Caco-2 (cell line): Measurements from ENCODE around the gene BANP. TPM values are rescaled to one million over a fixed set of nuclear protein-coding genes. Genes with fewer than 3 reads are reported as not detected.

Experiments used
- BruUV-seq: library from RNA; stranded (reverse); fragments of 400-500 nt; replicated peaks from 2 replicates; lab custom pipeline; 2021; lab: Mats Ljungman, UMichigan
- CTCF ChIA-PET: fragments of 300-600 bp; sonication (Branson Sonifier 250); formaldehyde crosslinking; loops from one replicate; lab custom pipeline; 2022; ENCODE audit warnings: antibody characterized with exemption; lab: Charles Lee
- POLR2A ChIA-PET: fragments of 300-600 bp; sonication (Branson Sonifier 250); formaldehyde crosslinking; loops from one replicate; lab custom pipeline; 2022; ENCODE audit warnings: antibody characterized with exemption; lab: Charles Lee
- DNase-seq, 2 experiments: peaks; one replicate each; pipeline versions ENCODE4 v3.0.0 to v3.0.0-alpha.2; 2020 to 2022
- H3K27me3 ChIP-seq: replicated peaks from 2 replicates; pipeline ENCODE4 v1.6.0; 2011; ENCODE audit warnings: low read length; ENCODE audit not compliant: control insufficient read depth, insufficient read depth
- H3K36me3 ChIP-seq: 2 replicates; pipeline ENCODE4 v1.5.1; 2011; ENCODE audit warnings: low read length; ENCODE audit not compliant: control insufficient read depth, insufficient read depth
- H3K4me1 ChIP-seq: fragments of 250-450 bp; sonication (Bioruptor Pico); 2 replicates; pipeline ENCODE4 v1.5.1; 2020; ENCODE audit warnings: mild to moderate bottlenecking
- H3K4me3 ChIP-seq: 2 replicates; pipeline ENCODE4 v1.5.1; 2011; ENCODE audit warnings: low read depth, mild to moderate bottlenecking, control low read depth, low read length
- H3K9me3 ChIP-seq: fragments of 250-450 bp; sonication (Bioruptor Pico); 2 replicates; pipeline ENCODE4 v1.5.1; 2020; ENCODE audit warnings: mild to moderate bottlenecking, moderate library complexity
- H3K27ac Mint-ChIP-seq: one replicate; pipeline ENCODE4 v1.8.0; 2022; ENCODE audit warnings: mixed read lengths; ENCODE audit not compliant: unreplicated experiment
- H3K27me3 Mint-ChIP-seq: one replicate; pipeline ENCODE4 v1.8.0; 2022; ENCODE audit warnings: mixed read lengths; ENCODE audit not compliant: insufficient read depth, unreplicated experiment
- H3K36me3 Mint-ChIP-seq: one replicate; pipeline ENCODE4 v1.8.0; 2022; ENCODE audit warnings: mild to moderate bottlenecking, mixed read lengths; ENCODE audit not compliant: insufficient read depth, unreplicated experiment
- H3K4me1 Mint-ChIP-seq: one replicate; pipeline ENCODE4 v1.8.0; 2022; ENCODE audit warnings: low read depth, mixed read lengths; ENCODE audit not compliant: unreplicated experiment
- H3K4me3 Mint-ChIP-seq: one replicate; pipeline ENCODE4 v1.8.0; 2022; ENCODE audit warnings: mild to moderate bottlenecking, moderate library complexity, mixed read lengths; ENCODE audit not compliant: unreplicated experiment
- H3K9me3 Mint-ChIP-seq: one replicate; pipeline ENCODE4 v1.8.0; 2022; ENCODE audit warnings: mixed read lengths; ENCODE audit not compliant: unreplicated experiment
- CTCF ChIP-seq, 2 experiments: fragments of 200-600 bp in 1 of 2; IDR thresholded peaks; 1 replicate in 1 of 2; 2 replicates in 1 of 2; pipeline versions ENCODE4 v1.5.1 to v1.8.0; 2011 to 2022; ENCODE audit warnings: antibody characterized with exemption in 1 of 2, control low read depth in 1 of 2, inconsistent platforms in 1 of 2, low read depth in 1 of 2, low read length in 1 of 2, mild to moderate bottlenecking in 1 of 2, moderate library complexity in 1 of 2; ENCODE audit not compliant: insufficient read depth in 1 of 2, severe bottlenecking in 1 of 2, unreplicated experiment in 1 of 2
- intact Hi-C: fragments of 100-400 bp; cut with micrococcal nuclease; formaldehyde crosslinking; loops from one replicate; pipeline ENCODE4 v1.10.0; 2022; ENCODE audit not compliant: unreplicated experiment
- total RNA-seq: library from RNA; stranded (reverse); gene quantifications from 2 replicates; pipeline ENCODE4 v1.2.3, GENCODE V29; 2022

The BANP gene
- total RNA-seq, 1 experiment from 2014 or later, result 44.4 TPM

- peak overlapping the region; percentile 30 for H3K4me3 Mint-ChIP-seq
- peaks cover 2% of the 10 kb centered on the region for H3K27me3 Mint-ChIP-seq
- peaks cover 49% of the 10 kb centered on the region for H3K4me1 ChIP-seq
- no peaks in the 10 kb centered on the region for H3K36me3 ChIP-seq
- ChIA-PET CTCF (no interaction called here), POLR2A (no interaction called here)
- intact Hi-C loops, result loop anchor here (5.0 kb wide), 1 partner anchor 96 kb away; no protein-coding TSS in a partner anchor
- peaks cover 39% of the 10 kb centered on the region for H3K4me1 Mint-ChIP-seq
- H3K9me3 ChIP-seq, result no peaks in the 10 kb centered on the region
- no peak for TF ChIP-seq CTCF (IDR thresholded peaks at IDR 0.05; ENCODE audit: insufficient read depth in 1 of 2, low read depth in 1 of 2, low read length in 1 of 2, severe bottlenecking in 1 of 2, unreplicated experiment in 1 of 2)
- no peaks in the 10 kb centered on the region for H3K9me3 Mint-ChIP-seq
- H3K36me3 Mint-ChIP-seq, result peaks cover 36% of the 10 kb centered on the region
- no TSS peak for BruUV-seq
- peak overlapping the region; percentile 100 for H3K27ac Mint-ChIP-seq
- H3K27me3 ChIP-seq, result no peaks in the 10 kb centered on the region
- DNase-seq, result no peak
- no peak overlapping the region for H3K4me3 ChIP-seq
Observed at GRCh38 chr16:87948119-87948545, 3.1 kb upstream of the BANP start.

GRCh38 chr16:87948735-87949070 lies 2.5 kb upstream of the BANP start:
- Histone ChIP-seq H3K4me3 (no peak overlapping the region), H3K36me3 (no peaks in the 10 kb centered on the region; the same call in 1 of the 2 replicates), H3K9me3 (no peaks in the 10 kb centered on the region), H3K27me3 (no peaks in the 10 kb centered on the region), H3K4me1 (peaks cover 49% of the 10 kb centered on the region)
- Mint-ChIP-seq H3K27me3 (peaks cover 2% of the 10 kb centered on the region), H3K36me3 (peaks cover 36% of the 10 kb centered on the region), H3K4me1 (peaks cover 45% of the 10 kb centered on the region), H3K4me3 (peak overlapping the region; percentile 93), H3K27ac (peak overlapping the region; percentile 100), H3K9me3 (no peaks in the 10 kb centered on the region)
- TF ChIP-seq CTCF (IDR thresholded peaks at IDR 0.05; ENCODE audit: insufficient read depth in 1 of 2, low read depth in 1 of 2, low read length in 1 of 2, severe bottlenecking in 1 of 2, unreplicated experiment in 1 of 2), result no peak
- intact Hi-C loops, result loop anchor here (5.0 kb wide), 1 partner anchor 96 kb away; no protein-coding TSS in a partner anchor
- BruUV-seq, result no TSS peak
- ChIA-PET POLR2A (interaction anchor here (0.7 kb wide), 1 partner anchor 76 kb away, joined by 6 read pairs; no protein-coding TSS in a partner anchor), CTCF (no interaction called here)
- no peak for DNase-seq

- Histone ChIP-seq H3K9me3 (no peaks in the 10 kb centered on the region), H3K4me1 (peaks cover 49% of the 10 kb centered on the region), H3K36me3 (no peaks in the 10 kb centered on the region; the same call in 1 of the 2 replicates), H3K27me3 (no peaks in the 10 kb centered on the region), H3K4me3 (peak overlapping the region; percentile 39)
- CTCF ChIA-PET, result interaction anchor here (0.6 to 1.2 kb wide), 3 partner anchors 18 to 78 kb away, joined by 3 to 5 read pairs (median 4); no protein-coding TSS in a partner anchor
- H3K9me3 Mint-ChIP-seq, result no peaks in the 10 kb centered on the region
- peaks cover 49% of the 10 kb centered on the region for H3K4me1 Mint-ChIP-seq
- peaks cover 2% of the 10 kb centered on the region for H3K27me3 Mint-ChIP-seq
- peak overlapping the region; percentile 100 for H3K27ac Mint-ChIP-seq
- intact Hi-C loops, result loop anchor here (5.0 kb wide), 1 partner anchor 97 kb away; no protein-coding TSS in a partner anchor
- POLR2A ChIA-PET, result interaction anchor here (0.6 to 0.7 kb wide), 2 partner anchors 77 to 172 kb away, joined by 6 to 8 read pairs; no protein-coding TSS in a partner anchor
- H3K4me3 Mint-ChIP-seq, result peak overlapping the region; percentile 93
- peaks cover 36% of the 10 kb centered on the region for H3K36me3 Mint-ChIP-seq
- TF ChIP-seq CTCF (IDR thresholded peaks at IDR 0.05; ENCODE audit: insufficient read depth in 1 of 2, low read depth in 1 of 2, low read length in 1 of 2, severe bottlenecking in 1 of 2, unreplicated experiment in 1 of 2), result no peak
- BruUV-seq, result no TSS peak
- peak; percentile 72 to 88 for DNase-seq
Observed at GRCh38 chr16:87949071-87949744, 2.0 kb upstream of the BANP start.
